GM23248 (cell line): ENCODE results near the gene MAP3K7CL.

Source experiments
- EZH2 ChIP-seq: fragments of 200-600 bp; sonication (generic); IDR thresholded peaks from 2 replicates; pipeline ENCODE4 v1.6.1; 2018; ENCODE audit warnings: antibody characterized with exemption, mild to moderate bottlenecking; ENCODE audit not compliant: insufficient read depth, poor library complexity, severe bottlenecking
- EZH2phosphoT487 ChIP-seq: fragments of 200-600 bp; sonication (generic); IDR thresholded peaks from 2 replicates; pipeline ENCODE4 v1.6.1; 2018; ENCODE audit warnings: antibody characterized with exemption, moderate library complexity, mild to moderate bottlenecking, low read depth; ENCODE audit not compliant: insufficient read depth

- TF ChIP-seq EZH2, result no peak
- TF ChIP-seq EZH2phosphoT487, result 0 out of 2 replicates have a peak, but pooled peaks have one; percentile 39
These were observed at the start of gene MAP3K7CL for GRCh38 chr21:29130270-29130969.
